OCI-LY3 (cell line): ENCODE results near the gene LRPAP1.

Source experiments
- H2AFZ ChIP-seq: fragments of 200-600, 300-600 bp; shearing (Covaris generic); 2 replicates; pipeline ENCODE4 v1.6.0; 2014; ENCODE audit warnings: antibody characterized with exemption, low read depth, low read length
- H3K27ac ChIP-seq: fragments of 200-600, 300-600 bp; sonication (generic); 2 replicates; pipeline ENCODE4 v1.5.1; 2014; ENCODE audit warnings: mild to moderate bottlenecking, low read length, moderate library complexity, mixed read lengths
- H3K27me3 ChIP-seq: fragments of 200-600, 300-600 bp; sonication (generic); 2 replicates; pipeline ENCODE4 v1.6.1; 2014; ENCODE audit warnings: low read depth, low read length, mixed read lengths
- H3K36me3 ChIP-seq: fragments of 200-600, 300-600 bp; sonication (generic); replicated peaks from 2 replicates; pipeline ENCODE3; 2014; ENCODE audit warnings: low read depth, low read length, mixed read lengths
- H3K4me1 ChIP-seq: fragments of 300-600, 200-600 bp; sonication (generic); 2 replicates; pipeline ENCODE4 v1.6.1; 2014; ENCODE audit warnings: low read length, mixed read lengths
- H3K4me2 ChIP-seq: fragments of 200-600, 300-600 bp; sonication (generic); 2 replicates; pipeline ENCODE4 v1.6.1; 2014; ENCODE audit warnings: low read length, mixed read lengths
- H3K4me3 ChIP-seq: fragments of 300-600, 200-600 bp; sonication (generic); 2 replicates; pipeline ENCODE4 v1.5.1; 2014; ENCODE audit warnings: antibody characterized with exemption, mild to moderate bottlenecking, low read length, moderate library complexity
- H3K79me2 ChIP-seq: fragments of 300-600, 200-600 bp; shearing (Covaris generic); 2 replicates; pipeline ENCODE4 v1.6.1; 2014; ENCODE audit warnings: mild to moderate bottlenecking, low read length, mixed read lengths
- H3K9ac ChIP-seq: fragments of 300-600, 200-600 bp; shearing (Covaris generic); 2 replicates; pipeline ENCODE4 v1.6.0; 2014; ENCODE audit warnings: mild to moderate bottlenecking, low read length, moderate library complexity
- H3K9me3 ChIP-seq: fragments of 200-600, 300-600 bp; shearing (Covaris generic); 2 replicates; pipeline ENCODE4 v1.6.1; 2014; ENCODE audit warnings: low read length, mixed read lengths; ENCODE audit not compliant: insufficient read depth
- H4K20me1 ChIP-seq: fragments of 200-600, 300-600 bp; sonication (generic); 2 replicates; pipeline ENCODE4 v1.6.1; 2016; ENCODE audit warnings: low read length, mixed read lengths; ENCODE audit not compliant: insufficient read depth
- EZH2phosphoT487 ChIP-seq: fragments of 200-600 bp; shearing (Covaris generic); IDR thresholded peaks from 2 replicates; pipeline ENCODE4 v1.6.1; 2018; ENCODE audit warnings: antibody characterized with exemption, mixed run types, low read depth
- TF ChIP-seq, protein P1 (sequence below): fragments of 200-600, 300-600 bp; sonication (generic); IDR thresholded peaks from 2 replicates; pipeline ENCODE4 v1.5.1; 2014; ENCODE audit warnings: antibody characterized with exemption, low read length, low read depth

Gene LRPAP1

DNA sequence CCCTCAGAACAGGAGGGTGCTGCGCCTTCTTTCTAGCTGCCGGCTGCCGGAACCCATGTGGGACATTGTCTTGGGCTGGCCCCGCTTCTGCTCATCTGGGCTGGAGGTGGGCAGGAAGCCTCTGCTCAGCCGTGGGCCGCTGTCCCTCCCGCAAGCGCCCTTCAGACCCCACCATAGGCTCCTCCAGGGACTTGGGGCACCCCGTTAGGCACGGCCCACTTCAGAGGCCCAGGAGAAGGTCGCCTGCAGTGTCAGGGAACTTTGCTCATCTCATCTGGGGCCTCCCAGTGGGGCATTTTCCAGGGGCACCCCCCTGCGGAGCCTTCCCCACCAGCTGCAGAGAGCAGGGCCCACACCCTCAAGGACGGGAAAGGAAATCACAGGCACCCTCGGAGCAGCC, 36.2 kb downstream of the LRPAP1 start:
- no peaks in the 10 kb centered on the region for H3K36me3 ChIP-seq
- H4K20me1 ChIP-seq: 0 out of 2 replicates have a peak, but pooled peaks cover 3% of the 10 kb centered on the region
- no peaks in the 10 kb centered on the region for H3K79me2 ChIP-seq

DNA sequence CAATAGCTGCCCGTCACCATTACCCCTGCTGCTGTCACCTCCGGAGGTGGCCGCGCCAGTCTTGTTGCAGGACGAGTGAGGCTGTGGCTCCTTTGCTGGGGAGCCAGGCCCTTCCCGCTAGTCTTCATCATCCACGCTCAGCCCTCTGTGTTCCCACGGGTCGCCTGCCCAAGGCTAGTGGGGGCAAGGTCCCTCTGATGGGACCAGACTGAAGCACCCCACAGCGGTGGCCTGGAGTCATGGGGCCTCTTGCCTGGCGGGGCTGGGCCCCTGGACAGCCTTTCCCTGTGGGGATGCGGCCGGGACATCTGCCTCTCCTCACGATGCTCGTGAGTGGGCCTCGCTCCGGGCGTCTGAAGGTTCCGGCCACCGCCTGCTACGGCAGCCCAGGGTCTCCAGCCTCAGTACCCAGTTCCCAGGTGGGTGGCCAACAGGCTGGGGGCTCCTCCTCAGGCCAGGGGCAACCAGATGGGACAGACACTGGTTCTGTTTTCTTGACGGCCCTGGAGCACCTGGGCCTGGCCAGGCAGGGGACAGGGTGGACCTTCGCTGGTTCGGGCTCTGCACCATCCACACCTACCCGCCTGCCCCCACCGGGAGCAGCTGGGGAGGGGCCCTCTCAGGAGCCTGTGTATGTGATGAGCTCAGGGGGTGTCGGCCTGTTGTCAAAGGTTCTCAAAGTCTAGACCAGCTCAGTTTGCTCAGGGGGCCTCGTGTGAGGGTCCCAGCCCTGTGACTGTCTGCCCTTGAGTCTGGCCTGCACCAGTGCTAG, 36.8 kb downstream of the LRPAP1 start:
- Histone ChIP-seq H3K27me3 (peaks cover 16% of the 10 kb centered on the region; the same call in 1 of the 2 replicates), H3K27ac (no peak overlapping the region), H3K36me3 (no peaks in the 10 kb centered on the region), H4K20me1 (0 out of 2 replicates have a peak, but pooled peaks cover 3% of the 10 kb centered on the region), H3K79me2 (no peaks in the 10 kb centered on the region), H3K9me3 (no peaks in the 10 kb centered on the region), H3K4me3 (no peak overlapping the region), H3K9ac (no peak overlapping the region), H3K4me2 (no peak overlapping the region), H3K4me1 (no peaks in the 10 kb centered on the region), H2AFZ (no peak overlapping the region)
- TF ChIP-seq EZH2phosphoT487: no peak
- TF ChIP-seq, protein P1, sequence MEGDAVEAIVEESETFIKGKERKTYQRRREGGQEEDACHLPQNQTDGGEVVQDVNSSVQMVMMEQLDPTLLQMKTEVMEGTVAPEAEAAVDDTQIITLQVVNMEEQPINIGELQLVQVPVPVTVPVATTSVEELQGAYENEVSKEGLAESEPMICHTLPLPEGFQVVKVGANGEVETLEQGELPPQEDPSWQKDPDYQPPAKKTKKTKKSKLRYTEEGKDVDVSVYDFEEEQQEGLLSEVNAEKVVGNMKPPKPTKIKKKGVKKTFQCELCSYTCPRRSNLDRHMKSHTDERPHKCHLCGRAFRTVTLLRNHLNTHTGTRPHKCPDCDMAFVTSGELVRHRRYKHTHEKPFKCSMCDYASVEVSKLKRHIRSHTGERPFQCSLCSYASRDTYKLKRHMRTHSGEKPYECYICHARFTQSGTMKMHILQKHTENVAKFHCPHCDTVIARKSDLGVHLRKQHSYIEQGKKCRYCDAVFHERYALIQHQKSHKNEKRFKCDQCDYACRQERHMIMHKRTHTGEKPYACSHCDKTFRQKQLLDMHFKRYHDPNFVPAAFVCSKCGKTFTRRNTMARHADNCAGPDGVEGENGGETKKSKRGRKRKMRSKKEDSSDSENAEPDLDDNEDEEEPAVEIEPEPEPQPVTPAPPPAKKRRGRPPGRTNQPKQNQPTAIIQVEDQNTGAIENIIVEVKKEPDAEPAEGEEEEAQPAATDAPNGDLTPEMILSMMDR: no peak

More for the DNA sequence above, 36.2 kb downstream of the LRPAP1 start:
- Histone ChIP-seq H3K9ac (no peak overlapping the region), H3K4me2 (no peak overlapping the region), H2AFZ (no peak overlapping the region), H3K4me3 (no peak overlapping the region), H3K27me3 (peaks cover 10% of the 10 kb centered on the region; the same call in 1 of the 2 replicates), H3K9me3 (no peaks in the 10 kb centered on the region), H3K4me1 (no peaks in the 10 kb centered on the region), H3K27ac (no peak overlapping the region)
- TF ChIP-seq EZH2phosphoT487: no peak
- TF ChIP-seq, protein P1: no peak

DNA sequence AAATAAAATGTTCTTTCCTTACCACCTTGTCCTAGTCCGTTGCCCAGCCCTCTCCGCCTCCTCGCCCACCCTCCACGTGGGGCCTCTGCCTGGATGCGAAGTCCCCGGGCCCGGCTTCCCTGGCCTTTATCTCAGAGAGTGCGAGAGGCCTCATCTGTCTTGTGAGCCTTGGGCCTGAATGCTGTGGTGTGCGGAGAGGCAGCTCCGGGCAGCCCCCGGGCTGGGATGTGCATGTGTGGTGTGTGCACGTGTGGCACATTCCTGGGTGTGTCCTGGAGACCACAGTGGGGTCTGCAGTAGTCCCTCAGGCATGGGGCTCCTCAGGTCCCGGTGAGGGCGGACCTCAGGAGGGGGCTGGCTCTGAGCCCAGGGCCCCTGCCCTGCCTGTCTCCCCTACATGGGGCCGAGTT, 37.8 kb downstream of the LRPAP1 start:
- H3K4me2 ChIP-seq: no peak overlapping the region
- H3K9me3 ChIP-seq: no peaks in the 10 kb centered on the region
- no peaks in the 10 kb centered on the region for H3K4me1 ChIP-seq
- TF ChIP-seq, protein P1: no peak
- no peak for TF ChIP-seq EZH2phosphoT487
- H3K36me3 ChIP-seq: no peaks in the 10 kb centered on the region
- no peak overlapping the region for H3K4me3 ChIP-seq
- H2AFZ ChIP-seq: no peak overlapping the region
- H4K20me1 ChIP-seq: no peaks in the 10 kb centered on the region
- H3K27me3 ChIP-seq: peaks cover 25% of the 10 kb centered on the region
- H3K79me2 ChIP-seq: no peaks in the 10 kb centered on the region
- no peak overlapping the region for H3K27ac ChIP-seq
- H3K9ac ChIP-seq: no peak overlapping the region

DNA sequence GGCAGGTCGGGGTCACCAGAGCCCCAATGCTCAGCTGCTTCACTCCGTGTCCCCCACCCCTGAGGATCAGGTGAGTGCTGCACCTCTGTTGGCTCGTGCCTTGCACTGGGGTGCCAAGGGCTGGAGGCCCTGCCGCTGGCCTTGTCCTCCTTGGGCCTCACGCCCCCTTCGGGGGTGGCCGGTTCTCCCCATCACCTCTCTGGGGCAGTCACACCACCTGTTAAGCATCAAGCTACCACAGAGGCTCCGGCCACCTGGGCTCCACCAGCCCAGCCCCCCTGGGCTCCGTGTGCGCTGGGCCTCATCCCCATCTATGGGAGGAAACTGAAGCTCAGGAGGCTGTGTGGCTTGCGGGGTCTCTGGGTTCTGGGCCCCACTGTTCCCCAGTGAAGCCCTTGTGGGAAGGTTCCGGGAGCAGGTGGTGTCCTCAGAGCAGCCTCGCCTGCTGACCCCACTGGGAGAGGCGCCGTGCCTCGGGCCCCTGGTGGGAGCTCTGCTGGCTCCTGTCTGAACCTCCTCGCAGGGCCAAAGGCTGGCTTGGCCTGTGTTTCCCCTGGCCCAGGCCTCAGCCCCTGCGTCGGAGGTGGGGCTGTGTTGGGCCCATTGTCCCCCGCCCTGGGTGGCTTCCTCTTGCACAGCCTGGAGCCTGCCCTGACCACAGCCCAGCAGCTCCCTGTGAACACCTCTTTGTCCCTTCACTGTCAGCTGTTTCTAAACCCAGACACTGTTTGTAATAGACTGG, 38.3 kb downstream of the LRPAP1 start:
- no peak overlapping the region for H3K9ac ChIP-seq
- H3K27ac ChIP-seq: no peak overlapping the region
- H3K27me3 ChIP-seq: peaks cover 31% of the 10 kb centered on the region
- H3K9me3 ChIP-seq: no peaks in the 10 kb centered on the region
- TF ChIP-seq, protein P1: no peak
- no peak for TF ChIP-seq EZH2phosphoT487
- no peaks in the 10 kb centered on the region for H3K4me1 ChIP-seq
- no peaks in the 10 kb centered on the region for H3K79me2 ChIP-seq
- no peaks in the 10 kb centered on the region for H3K36me3 ChIP-seq
- H2AFZ ChIP-seq: no peak overlapping the region
- H4K20me1 ChIP-seq: no peaks in the 10 kb centered on the region; the same call in 1 of the 2 replicates
- H3K4me2 ChIP-seq: no peak overlapping the region
- no peak overlapping the region for H3K4me3 ChIP-seq
